IMR-90 (cell line): ENCODE data around the gene FAM76B.

Experiments
- CEBPB ChIP-seq: IDR thresholded peaks from 2 replicates; pipeline ENCODE4 v1.6.1; 2012; ENCODE audit warnings: low read depth, low read length, improper control_type of control experiment
- CTCF ChIP-seq: conservative IDR thresholded peaks from 2 replicates; pipeline ENCODE4 v1.5.1; 2012; ENCODE audit warnings: mild to moderate bottlenecking, low read depth, low read length, improper control_type of control experiment
- ELK1 ChIP-seq: fragments of 150-350 bp; IDR thresholded peaks from 2 replicates; pipeline ENCODE4 v1.6.1; 2016; ENCODE audit warnings: low read depth, mild to moderate bottlenecking, low read length, moderate library complexity, borderline replicate concordance
- MAFK ChIP-seq: IDR thresholded peaks from 2 replicates; pipeline ENCODE4 v1.6.1; 2012; ENCODE audit warnings: low read depth, low read length, improper control_type of control experiment
- SMC3 ChIP-seq: fragments of 150-350 bp; IDR thresholded peaks from 2 replicates; pipeline ENCODE4 v1.6.1; 2016; ENCODE audit warnings: low read depth, mild to moderate bottlenecking, antibody characterized with exemption, low read length, moderate library complexity

GRCh38 chr11:95816037-95816436 lies 26.5 kb upstream of the FAM76B start:
- no peak for TF ChIP-seq MAFK
- no peak for TF ChIP-seq SMC3
- no peak for TF ChIP-seq CTCF
- no peak for TF ChIP-seq CEBPB
- TF ChIP-seq ELK1: no peak
